ENCODE measurements around the gene HERPUD1.
A peak's percentile ranks its signal among the peaks of the same experiment; 100 is the strongest.

HERPUD1 gene

GRCh38 chr16:56988948-56989945 lies 57.3 kb downstream of the HERPUD1 start, which contains the start of gene NLRC5:
TSS of gene NLRC5 (plus strand) at chr16:56989557. CDS start at chr16:57020713, 31,156 bp downstream.
- TF ChIP-seq EGR1 (IDR thresholded peaks at IDR 0.05): no peak
- no peak for TF ChIP-seq RAD21 (IDR thresholded peaks at IDR 0.05; ENCODE audit: low read depth)
- TF ChIP-seq, protein P1, sequence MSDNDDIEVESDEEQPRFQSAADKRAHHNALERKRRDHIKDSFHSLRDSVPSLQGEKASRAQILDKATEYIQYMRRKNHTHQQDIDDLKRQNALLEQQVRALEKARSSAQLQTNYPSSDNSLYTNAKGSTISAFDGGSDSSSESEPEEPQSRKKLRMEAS (IDR thresholded peaks at IDR 0.05): peak; percentile 42
- TF ChIP-seq EP300 (IDR thresholded peaks at IDR 0.05; ENCODE audit: borderline replicate concordance): no peak
- TF ChIP-seq NFIC (IDR thresholded peaks at IDR 0.05): no peak
- TF ChIP-seq FOXM1 (IDR thresholded peaks at IDR 0.05; ENCODE audit: borderline replicate concordance, low read depth): no peak
- no peak for TF ChIP-seq CEBPB (IDR thresholded peaks at IDR 0.05)
- TF ChIP-seq TEAD4 (IDR thresholded peaks at IDR 0.05): no peak
- TF ChIP-seq CREB1 (IDR thresholded peaks at IDR 0.05; ENCODE audit: low read depth): no peak
- TF ChIP-seq, protein P2, sequence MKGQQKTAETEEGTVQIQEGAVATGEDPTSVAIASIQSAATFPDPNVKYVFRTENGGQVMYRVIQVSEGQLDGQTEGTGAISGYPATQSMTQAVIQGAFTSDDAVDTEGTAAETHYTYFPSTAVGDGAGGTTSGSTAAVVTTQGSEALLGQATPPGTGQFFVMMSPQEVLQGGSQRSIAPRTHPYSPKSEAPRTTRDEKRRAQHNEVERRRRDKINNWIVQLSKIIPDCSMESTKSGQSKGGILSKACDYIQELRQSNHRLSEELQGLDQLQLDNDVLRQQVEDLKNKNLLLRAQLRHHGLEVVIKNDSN (IDR thresholded peaks at IDR 0.05): peak; percentile 54; the same call in 1 of the 2 replicates
- no peak for TF ChIP-seq TAF1 (IDR thresholded peaks at IDR 0.05; ENCODE audit: low read depth)
- TF ChIP-seq TCF12 (IDR thresholded peaks at IDR 0.05; ENCODE audit: low read depth): no peak
- no peak for TF ChIP-seq ZBTB7A (IDR thresholded peaks at IDR 0.05; ENCODE audit: low read depth)
- no peak for TF ChIP-seq REST (IDR thresholded peaks at IDR 0.05; ENCODE audit: low read depth)
- no peak for TF ChIP-seq YY1 (IDR thresholded peaks at IDR 0.05; ENCODE audit: low read depth)

DNA sequence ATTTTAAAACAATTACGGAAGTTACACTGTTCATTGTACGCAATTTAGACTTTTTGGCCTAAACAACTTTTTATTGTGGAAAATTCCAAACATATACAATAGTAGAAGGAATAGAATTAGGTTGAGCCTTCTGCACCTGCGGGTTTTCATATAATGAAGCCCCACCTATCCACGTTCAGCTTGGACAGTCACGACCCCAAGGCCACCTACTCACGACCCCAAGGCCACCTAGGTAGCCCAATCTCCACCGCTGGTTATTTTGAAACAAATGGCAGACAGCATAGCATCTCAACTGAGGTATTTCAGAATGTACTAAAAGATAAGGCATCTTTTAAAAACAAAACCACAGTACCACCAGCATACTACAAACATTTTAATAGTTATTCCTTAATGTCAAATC lies 58.0 kb downstream of the HERPUD1 start:
- TF ChIP-seq NFIC (IDR thresholded peaks at IDR 0.05) (no peak), RAD21 (IDR thresholded peaks at IDR 0.05; ENCODE audit: low read depth) (no peak), TAF1 (IDR thresholded peaks at IDR 0.05; ENCODE audit: low read depth) (no peak), FOXM1 (IDR thresholded peaks at IDR 0.05; ENCODE audit: borderline replicate concordance, low read depth) (no peak), TEAD4 (IDR thresholded peaks at IDR 0.05) (no peak), ZBTB7A (IDR thresholded peaks at IDR 0.05; ENCODE audit: low read depth) (no peak), EP300 (IDR thresholded peaks at IDR 0.05; ENCODE audit: borderline replicate concordance) (no peak), TCF12 (IDR thresholded peaks at IDR 0.05; ENCODE audit: low read depth) (no peak)
- TF ChIP-seq, protein P2 (IDR thresholded peaks at IDR 0.05): no peak

- no peak for TF ChIP-seq ZBTB7A (IDR thresholded peaks at IDR 0.05; ENCODE audit: low read depth)
- TF ChIP-seq TEAD4 (IDR thresholded peaks at IDR 0.05): no peak
- no peak for TF ChIP-seq FOXM1 (IDR thresholded peaks at IDR 0.05; ENCODE audit: borderline replicate concordance, low read depth)
- TF ChIP-seq CEBPB (IDR thresholded peaks at IDR 0.05): no peak
- TF ChIP-seq, protein P1 (IDR thresholded peaks at IDR 0.05): no peak
- no peak for TF ChIP-seq YY1 (IDR thresholded peaks at IDR 0.05; ENCODE audit: low read depth)
- no peak for TF ChIP-seq TCF12 (IDR thresholded peaks at IDR 0.05; ENCODE audit: low read depth)
Measured at GRCh38 chr16:56990407-56991286, 58.7 kb downstream of the HERPUD1 start.

GRCh38 chr16:56993204-56993603 lies 61.3 kb downstream of the HERPUD1 start:
- TF ChIP-seq YY1 (IDR thresholded peaks at IDR 0.05; ENCODE audit: low read depth) (no peak), ZBTB7A (IDR thresholded peaks at IDR 0.05; ENCODE audit: low read depth) (no peak), RAD21 (IDR thresholded peaks at IDR 0.05; ENCODE audit: low read depth) (no peak), REST (IDR thresholded peaks at IDR 0.05; ENCODE audit: low read depth) (no peak), CEBPB (IDR thresholded peaks at IDR 0.05) (no peak), TCF12 (IDR thresholded peaks at IDR 0.05; ENCODE audit: low read depth) (no peak), NFIC (IDR thresholded peaks at IDR 0.05) (no peak)
- TF ChIP-seq, protein P2 (IDR thresholded peaks at IDR 0.05): no peak
